Natural killer cell (primary cell): ENCODE data around the gene BMF. TPM values are rescaled to one million over a fixed set of nuclear protein-coding genes. Genes with fewer than 3 reads are reported as not detected.

Source experiments
- ATAC-seq, 3 donors: fragments of 150-1000 bp in 2 of 3; fragments of 200-7000 bp in 1 of 3; cut with Tn5 transposase; 1 replicate in 1 of 3; 2 replicates in 2 of 3; pipeline ENCODE4 v1.10.0; 2021; ENCODE audit warnings: mild to moderate bottlenecking in 2 of 3, moderate library complexity in 2 of 3
- DNase-seq, 2 donors: peaks; one replicate each; pipeline versions ENCODE4 v3.0.0 to v3.0.0-alpha.2; 2013 to 2021; ENCODE audit warnings: mixed read lengths in 1 of 2
- H3K27ac ChIP-seq: one replicate; pipeline ENCODE4 v1.5.1; 2013; ENCODE audit warnings: mild to moderate bottlenecking, low read length
- H3K27me3 ChIP-seq: one replicate; pipeline ENCODE4 v1.6.1; 2013; ENCODE audit warnings: low read length; ENCODE audit not compliant: control insufficient read depth, insufficient read depth
- H3K36me3 ChIP-seq: one replicate; pipeline ENCODE4 v1.6.1; 2013; ENCODE audit warnings: low read length; ENCODE audit not compliant: control insufficient read depth, insufficient read depth
- H3K4me1 ChIP-seq: one replicate; pipeline ENCODE4 v1.6.1; 2013; ENCODE audit warnings: low read length; ENCODE audit not compliant: control insufficient read depth, insufficient read depth
- H3K4me3 ChIP-seq: one replicate; pipeline ENCODE4 v1.5.1; 2013; ENCODE audit warnings: low read length
- H3K9me3 ChIP-seq: one replicate; pipeline ENCODE4 v1.6.1; 2013; ENCODE audit warnings: low read length; ENCODE audit not compliant: control insufficient read depth, insufficient read depth
- H3K27ac Mint-ChIP-seq, 2 donors: one replicate each; pipeline ENCODE4 v1.8.0; 2022; ENCODE audit warnings: mild to moderate bottlenecking in 2 of 2, mixed read lengths in 2 of 2, moderate library complexity in 1 of 2
- H3K27me3 Mint-ChIP-seq, 2 donors: one replicate each; pipeline ENCODE4 v1.8.0; 2022; ENCODE audit warnings: low read depth in 2 of 2, mixed read lengths in 2 of 2
- H3K36me3 Mint-ChIP-seq: one replicate; pipeline ENCODE4 v1.8.0; 2022; ENCODE audit warnings: mixed read lengths
- H3K4me1 Mint-ChIP-seq, 2 donors: one replicate each; pipeline ENCODE4 v1.8.0; 2022; ENCODE audit warnings: mixed read lengths in 2 of 2
- H3K4me3 Mint-ChIP-seq: one replicate; pipeline ENCODE4 v1.8.0; 2022; ENCODE audit warnings: mild to moderate bottlenecking, moderate library complexity, mixed read lengths
- H3K9me3 Mint-ChIP-seq, 2 donors: one replicate each; pipeline ENCODE4 v1.8.0; 2022; ENCODE audit warnings: mixed read lengths in 2 of 2
- CTCF ChIP-seq: fragments of 200-600 bp; IDR thresholded peaks from one replicate; pipeline ENCODE4 v1.8.0; 2022; ENCODE audit warnings: antibody characterized with exemption
- WGBS: methylation state at CpG from one replicate; pipeline ENCODE4 v1.1.7; 2013; ENCODE audit warnings: missing lambda C conversion rate; ENCODE audit not compliant: insufficient coverage; 5-methylcytosine and 5-hydroxymethylcytosine counted together
- intact Hi-C: fragments of 100-400 bp; cut with micrococcal nuclease; formaldehyde crosslinking; loops from one replicate; pipeline ENCODE4 v1.14.2; 2022
- total RNA-seq, 4 donors: library from RNA; stranded (reverse); fragments of 120-200 nt in 1 of 4; gene quantifications; one replicate each; pipeline versions ENCODE4 v1.2.3 to v1.2.4, GENCODE V29; 2013 to 2022

Gene BMF
- total RNA-seq, 3 donors from 2014 or later (not counting 1 experiment from before 2014, with no cell fraction given): 7.6 to 10.5 (median 9.8) TPM

GRCh38 chr15:40069178-40070165 lies 39.2 kb downstream of the BMF start:
- peaks cover 0 to 8% of the 10 kb centered on the region in 2 donors for H3K27me3 Mint-ChIP-seq
- H3K36me3 ChIP-seq: no peaks in the 10 kb centered on the region
- DNase-seq: no peak

GRCh38 chr15:40067921-40068624 lies 40.6 kb downstream of the BMF start:
- Histone ChIP-seq H3K4me1 (peaks cover 7% of the 10 kb centered on the region), H3K9me3 (no peaks in the 10 kb centered on the region), H3K36me3 (no peaks in the 10 kb centered on the region), H3K4me3 (no peak overlapping the region), H3K27ac (no peak overlapping the region), H3K27me3 (no peaks in the 10 kb centered on the region)
- no peaks in the 10 kb centered on the region for H3K4me1 Mint-ChIP-seq
- no peaks in the 10 kb centered on the region for H3K27me3 Mint-ChIP-seq
- TF ChIP-seq CTCF: no peak
- DNase-seq (no peak), ATAC-seq (no peak)
- WGBS: 95% methylated on average over 5 of the region's 6 CpGs
- no peaks in the 10 kb centered on the region for H3K36me3 Mint-ChIP-seq
- no peak overlapping the region for H3K27ac Mint-ChIP-seq
- no peaks in the 10 kb centered on the region for H3K9me3 Mint-ChIP-seq
- no peak overlapping the region for H3K4me3 Mint-ChIP-seq
- intact Hi-C loops: no loop called here

More at GRCh38 chr15:40069178-40070165, 39.2 kb downstream of the BMF start:
- no peak for ATAC-seq
- Mint-ChIP-seq H3K9me3 (no peaks in the 10 kb centered on the region), H3K27ac (no peak overlapping the region), H3K4me1 (peaks cover 10 to 11% of the 10 kb centered on the region in 2 donors), H3K4me3 (no peak overlapping the region), H3K36me3 (no peaks in the 10 kb centered on the region)
- Histone ChIP-seq H3K27ac (no peak overlapping the region), H3K9me3 (no peaks in the 10 kb centered on the region), H3K27me3 (no peaks in the 10 kb centered on the region), H3K4me3 (no peak overlapping the region), H3K4me1 (peaks cover 14% of the 10 kb centered on the region)
- 54% methylated on average over 32 of the region's 32 CpGs for WGBS
- intact Hi-C loops: no loop called here
- TF ChIP-seq CTCF: no peak

GRCh38 chr15:40066589-40066988 lies 42.1 kb downstream of the BMF start:
- H3K4me1 ChIP-seq: peaks cover 7% of the 10 kb centered on the region
- 95% methylated on average over 5 of the region's 5 CpGs for WGBS
- H3K27ac Mint-ChIP-seq: no peak overlapping the region
- ATAC-seq (no peak), DNase-seq (no peak)
- H3K27ac ChIP-seq: no peak overlapping the region
- H3K9me3 ChIP-seq: no peaks in the 10 kb centered on the region
- no peak for TF ChIP-seq CTCF
- no peak overlapping the region for H3K4me3 Mint-ChIP-seq
- no peaks in the 10 kb centered on the region for H3K9me3 Mint-ChIP-seq
- H3K27me3 Mint-ChIP-seq: no peaks in the 10 kb centered on the region
- H3K4me1 Mint-ChIP-seq: no peaks in the 10 kb centered on the region
- no peaks in the 10 kb centered on the region for H3K36me3 Mint-ChIP-seq
- no peak overlapping the region for H3K4me3 ChIP-seq
- no peaks in the 10 kb centered on the region for H3K36me3 ChIP-seq
- no peaks in the 10 kb centered on the region for H3K27me3 ChIP-seq
- intact Hi-C loops: no loop called here
